GM23338 (cell line): Measurements from ENCODE around the gene CEP78. TPM values are rescaled to one million over a fixed set of nuclear protein-coding genes. Genes with fewer than 3 reads are reported as not detected.

Experiments used
- ATAC-seq: fragments of 200-7000 bp; cut with Tn5 transposase; 3 replicates; pipeline ENCODE4 v1.9.1; 2020
- DNase-seq: peaks from one replicate; pipeline ENCODE4 v3.0.0-alpha.2; 2015; ENCODE audit warnings: low spot score
- H2AFZ ChIP-seq: fragments of 200-600 bp; sonication (generic); 2 replicates; pipeline ENCODE4 v1.8.0; 2016; ENCODE audit warnings: antibody characterized with exemption, mild to moderate bottlenecking, moderate library complexity
- H3F3A ChIP-seq: fragments of 200-600 bp; sonication (generic); replicated peaks from 2 replicates; pipeline ENCODE4 v1.8.0; 2017; ENCODE audit warnings: antibody characterized with exemption, mixed run types, low read depth
- H3K27ac ChIP-seq: fragments of 200-600 bp; sonication (generic); 2 replicates; pipeline ENCODE4 v1.6.1; 2016; ENCODE audit warnings: low read depth
- H3K27me3 ChIP-seq: fragments of 200-600 bp; sonication (generic); 2 replicates; pipeline ENCODE4 v1.8.0; 2016; ENCODE audit warnings: mild to moderate bottlenecking, mixed run types, moderate library complexity; ENCODE audit not compliant: insufficient read depth
- H3K36me3 ChIP-seq: fragments of 200-600 bp; sonication (generic); 2 replicates; pipeline ENCODE4 v1.8.0; 2016; ENCODE audit warnings: mild to moderate bottlenecking; ENCODE audit not compliant: insufficient read depth
- H3K4me1 ChIP-seq: fragments of 200-600 bp; sonication (generic); 2 replicates; pipeline ENCODE4 v1.8.0; 2016; ENCODE audit warnings: mild to moderate bottlenecking, moderate library complexity; ENCODE audit not compliant: insufficient read depth
- H3K4me2 ChIP-seq: fragments of 200-600 bp; sonication (generic); 2 replicates; pipeline ENCODE4 v1.7.1; 2017; ENCODE audit warnings: mixed run types
- H3K4me3 ChIP-seq: fragments of 200-600 bp; sonication (generic); 2 replicates; pipeline ENCODE4 v1.6.1; 2016; ENCODE audit warnings: mixed run types
- H3K79me2 ChIP-seq: fragments of 200-600 bp; sonication (generic); replicated peaks from 2 replicates; pipeline ENCODE4 v1.8.0; 2017; ENCODE audit warnings: mild to moderate bottlenecking; ENCODE audit not compliant: insufficient read depth
- H3K9me2 ChIP-seq: fragments of 200-600 bp; sonication (generic); 2 replicates; pipeline ENCODE4 v1.8.0; 2017; ENCODE audit not compliant: insufficient read depth
- H4K20me1 ChIP-seq: fragments of 200-600 bp; sonication (generic); replicated peaks from 2 replicates; pipeline ENCODE4 v1.8.0; 2017; ENCODE audit warnings: mild to moderate bottlenecking; ENCODE audit not compliant: insufficient read depth
- H3K27ac Mint-ChIP-seq: 2 replicates; pipeline ENCODE4 v1.8.0; 2020; ENCODE audit warnings: inconsistent platforms, mild to moderate bottlenecking, moderate library complexity, mixed read lengths
- H3K27me3 Mint-ChIP-seq: 3 replicates; pipeline ENCODE4 v1.8.0; 2022; ENCODE audit warnings: low read depth, mild to moderate bottlenecking, moderate library complexity, mixed read lengths, inconsistent platforms; ENCODE audit not compliant: insufficient read depth, poor library complexity
- H3K36me3 Mint-ChIP-seq: 3 replicates; pipeline ENCODE4 v1.8.0; 2021; ENCODE audit warnings: low read depth, mild to moderate bottlenecking, inconsistent platforms, moderate library complexity, mixed read lengths
- H3K4me1 Mint-ChIP-seq: 3 replicates; pipeline ENCODE4 v1.8.0; 2020; ENCODE audit warnings: mild to moderate bottlenecking, inconsistent platforms, mixed read lengths
- H3K4me3 Mint-ChIP-seq: 3 replicates; pipeline ENCODE4 v1.8.0; 2021; ENCODE audit warnings: moderate library complexity, mild to moderate bottlenecking, inconsistent platforms, mixed read lengths
- H3K9me3 Mint-ChIP-seq: 3 replicates; pipeline ENCODE4 v1.8.0; 2020; ENCODE audit warnings: moderate library complexity, mild to moderate bottlenecking, inconsistent platforms, mixed read lengths
- CREB1 ChIP-seq: fragments of 250-450 bp; sonication (Bioruptor Pico); IDR thresholded peaks from 2 replicates; pipeline ENCODE4 v1.5.0; 2020; ENCODE audit warnings: low read depth, mild to moderate bottlenecking, moderate library complexity
- EZH2 ChIP-seq: fragments of 200-600 bp; sonication (generic); IDR thresholded peaks from one replicate; pipeline ENCODE4 v1.8.0; 2017; ENCODE audit warnings: antibody characterized with exemption, mild to moderate bottlenecking, low read depth; ENCODE audit not compliant: unreplicated experiment
- JUNB ChIP-seq: IDR thresholded peaks from one replicate; pipeline ENCODE4 v1.6.1; 2016; ENCODE audit warnings: antibody characterized with exemption; ENCODE audit not compliant: unreplicated experiment
- NANOG ChIP-seq: IDR thresholded peaks from 2 replicates; pipeline ENCODE4 v1.6.1; 2016; ENCODE audit warnings: antibody characterized with exemption, borderline replicate concordance
- POLR2AphosphoS5 ChIP-seq: IDR thresholded peaks from 2 replicates; pipeline ENCODE4 v1.6.1; 2016; ENCODE audit warnings: antibody characterized with exemption, low read depth
- STAT1 ChIP-seq: IDR thresholded peaks from one replicate; pipeline ENCODE4 v1.6.1; 2016; ENCODE audit warnings: antibody characterized with exemption; ENCODE audit not compliant: unreplicated experiment
- ZNF114 ChIP-seq: fragments of 250-450 bp; sonication (Bioruptor Pico); IDR thresholded peaks from 2 replicates; pipeline ENCODE4 v1.5.0; 2020; ENCODE audit warnings: mild to moderate bottlenecking, moderate library complexity
- polyA plus RNA-seq: library from polyadenylated mRNA; unstranded; fragments of >200 nt; fragmentation: Nextera tagmentation; extraction: Ambion mirVana; gene quantifications from 2 replicates; pipeline ENCODE4 v1.2.1, GENCODE V29; 2016
- total RNA-seq: library from RNA; depleted of rRNA; stranded (reverse); fragments of >200 nt; shearing (Covaris generic); gene quantifications from 2 replicates; pipeline ENCODE4 v1.2.3, GENCODE V29; 2014
- TF ChIP-seq, protein P1 (sequence below): IDR thresholded peaks from one replicate; pipeline ENCODE4 v1.6.1; 2018; ENCODE audit warnings: antibody characterized with exemption; ENCODE audit not compliant: unreplicated experiment
- TF ChIP-seq, protein P2 (sequence below): IDR thresholded peaks from 2 replicates; pipeline ENCODE4 v1.6.1; 2016; ENCODE audit warnings: antibody characterized with exemption

Gene CEP78
- total and polyA plus RNA-seq, 2 experiments from 2014 or later, result 19.9 to 48.3 TPM

DNA sequence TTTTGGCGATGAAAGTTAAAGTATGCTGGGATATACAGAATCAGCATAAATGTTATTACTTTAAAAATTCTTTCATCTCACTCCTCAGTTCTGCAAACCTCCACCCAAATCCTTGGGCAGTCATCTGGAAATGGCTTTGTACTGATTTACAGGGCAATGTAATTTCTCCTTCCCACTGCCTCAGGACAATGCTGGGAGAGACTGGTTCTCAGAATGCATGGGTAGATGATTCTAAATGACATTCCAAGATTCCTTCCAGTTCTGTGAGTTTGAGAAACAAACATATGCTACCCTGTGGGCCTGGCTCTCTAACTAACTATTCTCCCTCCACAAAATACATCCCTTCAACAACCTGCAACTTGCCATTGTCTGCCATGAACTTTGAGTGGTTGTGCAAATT is 53.6 kb downstream of the CEP78 start (continued):
- TF ChIP-seq ZNF114 (CRISPR knock-in tag), result no peak
- no peak for TF ChIP-seq STAT1
- TF ChIP-seq, protein P1, sequence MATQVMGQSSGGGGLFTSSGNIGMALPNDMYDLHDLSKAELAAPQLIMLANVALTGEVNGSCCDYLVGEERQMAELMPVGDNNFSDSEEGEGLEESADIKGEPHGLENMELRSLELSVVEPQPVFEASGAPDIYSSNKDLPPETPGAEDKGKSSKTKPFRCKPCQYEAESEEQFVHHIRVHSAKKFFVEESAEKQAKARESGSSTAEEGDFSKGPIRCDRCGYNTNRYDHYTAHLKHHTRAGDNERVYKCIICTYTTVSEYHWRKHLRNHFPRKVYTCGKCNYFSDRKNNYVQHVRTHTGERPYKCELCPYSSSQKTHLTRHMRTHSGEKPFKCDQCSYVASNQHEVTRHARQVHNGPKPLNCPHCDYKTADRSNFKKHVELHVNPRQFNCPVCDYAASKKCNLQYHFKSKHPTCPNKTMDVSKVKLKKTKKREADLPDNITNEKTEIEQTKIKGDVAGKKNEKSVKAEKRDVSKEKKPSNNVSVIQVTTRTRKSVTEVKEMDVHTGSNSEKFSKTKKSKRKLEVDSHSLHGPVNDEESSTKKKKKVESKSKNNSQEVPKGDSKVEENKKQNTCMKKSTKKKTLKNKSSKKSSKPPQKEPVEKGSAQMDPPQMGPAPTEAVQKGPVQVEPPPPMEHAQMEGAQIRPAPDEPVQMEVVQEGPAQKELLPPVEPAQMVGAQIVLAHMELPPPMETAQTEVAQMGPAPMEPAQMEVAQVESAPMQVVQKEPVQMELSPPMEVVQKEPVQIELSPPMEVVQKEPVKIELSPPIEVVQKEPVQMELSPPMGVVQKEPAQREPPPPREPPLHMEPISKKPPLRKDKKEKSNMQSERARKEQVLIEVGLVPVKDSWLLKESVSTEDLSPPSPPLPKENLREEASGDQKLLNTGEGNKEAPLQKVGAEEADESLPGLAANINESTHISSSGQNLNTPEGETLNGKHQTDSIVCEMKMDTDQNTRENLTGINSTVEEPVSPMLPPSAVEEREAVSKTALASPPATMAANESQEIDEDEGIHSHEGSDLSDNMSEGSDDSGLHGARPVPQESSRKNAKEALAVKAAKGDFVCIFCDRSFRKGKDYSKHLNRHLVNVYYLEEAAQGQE, result no peak
- no peak for TF ChIP-seq EZH2
- no peak for TF ChIP-seq NANOG
- TF ChIP-seq CREB1 (CRISPR knock-in tag), result no peak
- TF ChIP-seq, protein P2, sequence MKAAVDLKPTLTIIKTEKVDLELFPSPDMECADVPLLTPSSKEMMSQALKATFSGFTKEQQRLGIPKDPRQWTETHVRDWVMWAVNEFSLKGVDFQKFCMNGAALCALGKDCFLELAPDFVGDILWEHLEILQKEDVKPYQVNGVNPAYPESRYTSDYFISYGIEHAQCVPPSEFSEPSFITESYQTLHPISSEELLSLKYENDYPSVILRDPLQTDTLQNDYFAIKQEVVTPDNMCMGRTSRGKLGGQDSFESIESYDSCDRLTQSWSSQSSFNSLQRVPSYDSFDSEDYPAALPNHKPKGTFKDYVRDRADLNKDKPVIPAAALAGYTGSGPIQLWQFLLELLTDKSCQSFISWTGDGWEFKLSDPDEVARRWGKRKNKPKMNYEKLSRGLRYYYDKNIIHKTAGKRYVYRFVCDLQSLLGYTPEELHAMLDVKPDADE, result no peak

DNA sequence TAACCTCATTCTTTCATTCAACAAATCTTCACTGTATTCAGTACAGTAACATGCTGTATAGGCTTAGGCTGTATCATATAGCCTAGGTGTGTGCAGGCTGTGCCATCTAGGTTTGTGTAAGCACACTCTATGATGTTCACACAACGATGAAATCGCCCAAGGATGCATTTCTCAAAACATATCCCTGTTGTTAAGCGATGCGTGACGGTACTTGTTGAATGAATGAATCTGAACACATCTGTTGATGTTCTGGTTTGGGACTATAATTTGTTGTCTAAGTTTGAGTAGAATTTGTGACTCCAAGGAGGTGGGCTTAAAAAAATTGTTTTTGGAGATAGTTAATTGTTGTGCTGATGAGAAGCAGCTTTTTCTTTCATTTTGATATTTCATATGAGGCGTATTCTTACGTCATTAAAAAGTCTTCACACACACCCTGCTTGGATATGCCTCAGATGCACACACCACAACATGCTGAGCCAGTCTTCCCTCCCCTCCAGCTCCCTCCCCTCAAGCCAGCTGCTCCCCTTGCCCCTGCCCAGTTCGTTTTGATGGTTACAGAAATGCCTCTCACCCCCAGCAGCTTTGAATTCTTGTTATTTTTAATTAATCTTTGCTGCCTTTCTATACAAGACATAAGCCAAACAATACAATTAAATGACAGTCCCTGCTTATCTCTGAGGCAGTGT is 55.5 kb downstream of the CEP78 start:
- no peaks in the 10 kb centered on the region for H3K36me3 ChIP-seq
- H3F3A ChIP-seq, result no peaks in the 10 kb centered on the region
- DNase-seq (no peak), ATAC-seq (no peak)
- H3K4me3 ChIP-seq, result no peak overlapping the region
- H4K20me1 ChIP-seq, result no peaks in the 10 kb centered on the region
- Mint-ChIP-seq H3K4me1 (peaks cover 30% of the 10 kb centered on the region), H3K9me3 (no peaks in the 10 kb centered on the region), H3K27me3 (peaks cover 6% of the 10 kb centered on the region), H3K27ac (no peak overlapping the region), H3K36me3 (no peaks in the 10 kb centered on the region; the same call in 2 of the 3 replicates), H3K4me3 (no peak overlapping the region)
- peaks cover 9% of the 10 kb centered on the region for H3K9me2 ChIP-seq
- H3K4me1 ChIP-seq, result peaks cover 20% of the 10 kb centered on the region
- TF ChIP-seq STAT1 (no peak), POLR2AphosphoS5 (no peak), JUNB (no peak)
- peak overlapping the region; percentile 80; the same call in 1 of the 2 replicates for H2AFZ ChIP-seq
- no peaks in the 10 kb centered on the region for H3K79me2 ChIP-seq
- H3K27me3 ChIP-seq, result no peaks in the 10 kb centered on the region
- H3K4me2 ChIP-seq, result no peak overlapping the region
- no peak overlapping the region for H3K27ac ChIP-seq

DNA sequence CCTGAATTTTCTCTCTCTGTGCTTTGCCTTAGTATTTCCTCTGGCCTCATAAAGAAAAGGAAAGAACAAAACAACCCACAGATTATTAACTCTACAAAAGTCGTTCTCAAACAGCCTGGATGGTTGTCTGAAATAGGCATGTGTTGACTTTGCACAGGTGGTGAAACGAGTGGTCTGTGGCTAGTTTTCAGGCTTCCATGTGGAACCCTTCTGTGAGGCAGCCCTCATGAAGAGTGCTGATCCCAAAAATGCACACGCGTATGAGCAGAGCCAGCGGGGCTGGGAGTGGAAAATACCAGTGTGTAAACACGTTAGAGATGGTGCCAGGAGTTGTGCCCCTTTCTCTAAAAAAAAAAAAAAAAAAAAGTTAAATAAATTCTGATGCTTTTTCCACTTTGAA is 56.2 kb downstream of the CEP78 start:
- Histone ChIP-seq H3K4me1 (peaks cover 20% of the 10 kb centered on the region), H3K4me3 (no peak overlapping the region), H2AFZ (peak overlapping the region; percentile 80; the same call in 1 of the 2 replicates), H3K79me2 (peaks cover under 1% of the 10 kb centered on the region), H3K27me3 (no peaks in the 10 kb centered on the region), H3K36me3 (no peaks in the 10 kb centered on the region), H3K27ac (no peak overlapping the region), H3F3A (no peaks in the 10 kb centered on the region), H4K20me1 (no peaks in the 10 kb centered on the region), H3K9me2 (peaks cover 9% of the 10 kb centered on the region), H3K4me2 (no peak overlapping the region)
- DNase-seq (no peak), ATAC-seq (no peak)
- no peak overlapping the region for H3K4me3 Mint-ChIP-seq
- H3K27ac Mint-ChIP-seq, result no peak overlapping the region
- H3K4me1 Mint-ChIP-seq, result peaks cover 32% of the 10 kb centered on the region
- H3K36me3 Mint-ChIP-seq, result peaks cover 2% of the 10 kb centered on the region
- H3K9me3 Mint-ChIP-seq, result no peaks in the 10 kb centered on the region; the same call in 2 of the 3 replicates
- H3K27me3 Mint-ChIP-seq, result peaks cover 12% of the 10 kb centered on the region
- TF ChIP-seq EZH2, result no peak
- TF ChIP-seq CREB1 (CRISPR knock-in tag), result no peak
